Tibial nerve (tissue), 4 donors: ENCODE results near the gene MAGI1. TPM values are rescaled to one million over a fixed set of nuclear protein-coding genes. Genes with fewer than 3 reads are reported as not detected.

Experiments used
- DNase-seq, 2 donors: peaks; one replicate each; pipeline ENCODE4 v3.0.0-alpha.2; 2019; ENCODE audit warnings: low spot score in 2 of 2
- H3K27ac ChIP-seq, 4 donors: fragments of 200-600 bp; sonication (generic) in 3 of 4; one replicate each; pipeline ENCODE4 v1.5.1; 2017 to 2019; ENCODE audit warnings: mild to moderate bottlenecking in 1 of 4
- H3K27me3 ChIP-seq, 2 donors: fragments of 200-600 bp; sonication (generic) in 1 of 2; one replicate each; pipeline versions ENCODE4 v1.5.1 to v1.6.0; 2017 to 2019
- H3K36me3 ChIP-seq, 3 donors: fragments of 200-600 bp; sonication (generic); one replicate each; pipeline ENCODE4 v1.5.1; 2018 to 2019
- H3K4me1 ChIP-seq, 4 donors: fragments of 200-600 bp; sonication (generic) in 3 of 4; one replicate each; pipeline ENCODE4 v1.5.1; 2017 to 2019
- H3K4me3 ChIP-seq, 4 donors: fragments of 200-600 bp; sonication (generic) in 3 of 4; one replicate each; pipeline ENCODE4 v1.5.1; 2017 to 2019; ENCODE audit warnings: mild to moderate bottlenecking in 1 of 4, moderate library complexity in 1 of 4
- H3K9me3 ChIP-seq, 4 donors: fragments of 200-600 bp; sonication (generic) in 3 of 4; one replicate each; pipeline ENCODE4 v1.5.1; 2017 to 2019
- CTCF ChIP-seq, 5 experiments: fragments of 200-600 bp in 3 of 5; fragments of 450-650 bp in 2 of 5; sonication (generic) in 3 of 5; IDR thresholded peaks; one replicate each; pipeline ENCODE4 v1.5.1; 2016 to 2019; ENCODE audit warnings: antibody characterized with exemption in 5 of 5, mild to moderate bottlenecking in 3 of 5, moderate library complexity in 2 of 5
- EP300 ChIP-seq, 2 donors: sonication (generic); formaldehyde crosslinking; IDR thresholded peaks; one replicate each; pipeline ENCODE4 v1.6.1; 2017; ENCODE audit warnings: antibody characterized with exemption in 2 of 2, mild to moderate bottlenecking in 1 of 2
- POLR2A ChIP-seq, 2 donors: fragments of 450-650 bp; IDR thresholded peaks; one replicate each; pipeline ENCODE4 v1.6.1; 2017; ENCODE audit warnings: antibody characterized with exemption in 2 of 2, mild to moderate bottlenecking in 2 of 2, moderate library complexity in 2 of 2
- WGBS, 2 donors: methylation state at CpG; one replicate each; pipeline ENCODE4 v1.1.5; 2018; 5-methylcytosine and 5-hydroxymethylcytosine counted together
- total RNA-seq, 4 donors: library from RNA; depleted of rRNA; stranded (reverse); fragments of >200 nt; gene quantifications; one replicate each; pipeline ENCODE4 v1.1.0, GENCODE V29; 2016

The MAGI1 gene
- total RNA-seq, 4 donors from 2014 or later = 30.6 to 52.8 (median 36.1) TPM

- 71 to 78% methylated on average over 3 of the region's 3 CpGs for WGBS, 2 donors
- no peak overlapping the region for H3K27ac ChIP-seq
Measured at GRCh38 chr3:65534805-65535204, 503.9 kb downstream of the MAGI1 start.

GRCh38 chr3:65532749-65533148, 506.0 kb downstream of the MAGI1 start:
- Histone ChIP-seq H3K4me1 (peaks cover 0 to 18% (median 0%) of the 10 kb centered on the region in 4 donors), H3K27ac (peak overlapping the region in 1 of 4 donors; percentile 38), H3K27me3 (no peaks in the 10 kb centered on the region), H3K9me3 (no peaks in the 10 kb centered on the region), H3K36me3 (no peaks in the 10 kb centered on the region), H3K4me3 (no peak overlapping the region)
- 91 to 94% methylated on average over 6 of the region's 6 CpGs for WGBS, 2 donors
- DNase-seq = no peak
- TF ChIP-seq CTCF (IDR thresholded peaks at IDR 0.05) = no peak
- TF ChIP-seq EP300 (IDR thresholded peaks at IDR 0.05) = no peak
- TF ChIP-seq POLR2A (IDR thresholded peaks at IDR 0.05) = no peak

More at GRCh38 chr3:65534805-65535204, 503.9 kb downstream of the MAGI1 start:
- Histone ChIP-seq H3K4me1 (peaks cover 0 to 18% (median 0%) of the 10 kb centered on the region in 4 donors), H3K27me3 (no peaks in the 10 kb centered on the region), H3K4me3 (no peak overlapping the region), H3K9me3 (no peaks in the 10 kb centered on the region), H3K36me3 (no peaks in the 10 kb centered on the region)
- no peak for TF ChIP-seq EP300 (IDR thresholded peaks at IDR 0.05)
- no peak for TF ChIP-seq POLR2A (IDR thresholded peaks at IDR 0.05)
- TF ChIP-seq CTCF (IDR thresholded peaks at IDR 0.05) = no peak
- DNase-seq = no peak

DNA sequence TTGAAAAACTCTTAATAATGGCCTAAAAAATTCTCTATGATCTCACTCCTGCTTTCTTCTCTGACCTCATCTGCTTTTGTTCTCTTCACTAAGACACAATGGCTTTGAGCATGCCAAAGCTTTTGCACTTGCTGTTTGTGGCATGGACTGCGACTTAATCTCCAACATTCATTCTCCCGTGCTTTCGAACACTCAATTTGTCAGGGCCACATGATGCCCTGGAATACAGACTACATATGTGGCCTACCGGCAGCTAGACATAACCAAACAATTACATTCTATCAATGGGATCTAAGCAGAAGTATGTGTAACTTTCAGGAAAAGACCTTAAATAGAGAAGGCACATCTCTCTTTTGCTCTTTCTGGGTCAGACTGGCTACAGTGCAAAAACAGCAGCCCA, 506.5 kb downstream of the MAGI1 start:
- Histone ChIP-seq H3K36me3 (no peaks in the 10 kb centered on the region), H3K4me3 (no peak overlapping the region), H3K4me1 (peaks cover 0 to 18% (median 0%) of the 10 kb centered on the region in 4 donors), H3K9me3 (no peaks in the 10 kb centered on the region), H3K27ac (peak overlapping the region in 1 of 4 donors; percentile 38), H3K27me3 (no peaks in the 10 kb centered on the region)
- 52 to 55% methylated on average over 4 of the region's 4 CpGs for WGBS, 2 donors
- TF ChIP-seq POLR2A (IDR thresholded peaks at IDR 0.05) (no peak), CTCF (IDR thresholded peaks at IDR 0.05) (no peak), EP300 (IDR thresholded peaks at IDR 0.05) (no peak)
- no peak for DNase-seq

DNA sequence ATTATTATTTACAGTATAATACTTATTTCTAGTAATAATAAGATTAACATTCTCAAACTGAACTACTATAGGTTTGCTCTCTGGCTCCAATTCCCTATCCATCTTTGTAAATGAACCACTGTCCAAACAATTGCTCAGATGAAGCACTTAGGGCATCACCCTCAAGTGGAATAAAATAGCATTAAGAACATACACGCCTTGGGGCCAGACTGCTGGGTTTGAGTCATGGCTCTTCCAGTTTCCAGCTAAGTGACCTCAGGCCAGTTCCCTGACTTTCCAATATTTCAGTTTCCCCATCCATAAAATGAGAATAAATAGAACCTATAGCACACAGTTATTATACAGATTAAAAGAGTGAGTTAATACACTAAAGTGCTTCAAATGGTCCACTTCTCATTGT, 507.2 kb downstream of the MAGI1 start:
- Histone ChIP-seq H3K9me3 (no peaks in the 10 kb centered on the region), H3K27me3 (no peaks in the 10 kb centered on the region), H3K27ac (peak overlapping the region in 1 of 4 donors; percentile 26), H3K4me3 (no peak overlapping the region), H3K4me1 (peaks cover 0 to 18% (median 0%) of the 10 kb centered on the region in 4 donors), H3K36me3 (no peaks in the 10 kb centered on the region)
- no peak for TF ChIP-seq CTCF (IDR thresholded peaks at IDR 0.05)
- TF ChIP-seq POLR2A (IDR thresholded peaks at IDR 0.05) = no peak
- no peak for TF ChIP-seq EP300 (IDR thresholded peaks at IDR 0.05)
- no peak for DNase-seq
- WGBS, 2 donors = 60 to 68% methylated on average over 1 of the region's 1 CpG

- Histone ChIP-seq H3K27me3 (no peaks in the 10 kb centered on the region), H3K27ac (no peak overlapping the region), H3K4me3 (no peak overlapping the region), H3K4me1 (peaks cover 0 to 8% (median 0%) of the 10 kb centered on the region in 4 donors), H3K9me3 (no peaks in the 10 kb centered on the region), H3K36me3 (no peaks in the 10 kb centered on the region)
- DNase-seq = no peak
- 83 to 88% methylated on average over 3 of the region's 3 CpGs for WGBS, 2 donors
- TF ChIP-seq CTCF (IDR thresholded peaks at IDR 0.05) (no peak), POLR2A (IDR thresholded peaks at IDR 0.05) (no peak)
Measured at GRCh38 chr3:65526656-65527055, 512.1 kb downstream of the MAGI1 start.
